HFF-Myc (cell line): ENCODE results near the gene CAMTA1.

Source experiments
- DNase-seq: peaks from one replicate; pipeline ENCODE4 v3.0.0-alpha.2; 2011; ENCODE audit warnings: low read depth; ENCODE audit errors: extremely low read depth
- H3K4me3 ChIP-seq: replicated peaks from 2 replicates; pipeline ENCODE4 v1.5.1; 2011; ENCODE audit warnings: low read depth, mild to moderate bottlenecking, control low read depth, low read length
- TF ChIP-seq, protein P1 (sequence below): IDR thresholded peaks from 2 replicates; pipeline ENCODE4 v1.5.1; 2012; ENCODE audit warnings: mild to moderate bottlenecking, low read depth, low read length, control low read depth; ENCODE audit errors: missing control alignments

The CAMTA1 gene

GRCh38 chr1:7250176-7250575 lies 464.9 kb downstream of the CAMTA1 start:
- TF ChIP-seq, protein P1, sequence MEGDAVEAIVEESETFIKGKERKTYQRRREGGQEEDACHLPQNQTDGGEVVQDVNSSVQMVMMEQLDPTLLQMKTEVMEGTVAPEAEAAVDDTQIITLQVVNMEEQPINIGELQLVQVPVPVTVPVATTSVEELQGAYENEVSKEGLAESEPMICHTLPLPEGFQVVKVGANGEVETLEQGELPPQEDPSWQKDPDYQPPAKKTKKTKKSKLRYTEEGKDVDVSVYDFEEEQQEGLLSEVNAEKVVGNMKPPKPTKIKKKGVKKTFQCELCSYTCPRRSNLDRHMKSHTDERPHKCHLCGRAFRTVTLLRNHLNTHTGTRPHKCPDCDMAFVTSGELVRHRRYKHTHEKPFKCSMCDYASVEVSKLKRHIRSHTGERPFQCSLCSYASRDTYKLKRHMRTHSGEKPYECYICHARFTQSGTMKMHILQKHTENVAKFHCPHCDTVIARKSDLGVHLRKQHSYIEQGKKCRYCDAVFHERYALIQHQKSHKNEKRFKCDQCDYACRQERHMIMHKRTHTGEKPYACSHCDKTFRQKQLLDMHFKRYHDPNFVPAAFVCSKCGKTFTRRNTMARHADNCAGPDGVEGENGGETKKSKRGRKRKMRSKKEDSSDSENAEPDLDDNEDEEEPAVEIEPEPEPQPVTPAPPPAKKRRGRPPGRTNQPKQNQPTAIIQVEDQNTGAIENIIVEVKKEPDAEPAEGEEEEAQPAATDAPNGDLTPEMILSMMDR: no peak
- H3K4me3 ChIP-seq: no peak overlapping the region
- DNase-seq: no peak

DNA sequence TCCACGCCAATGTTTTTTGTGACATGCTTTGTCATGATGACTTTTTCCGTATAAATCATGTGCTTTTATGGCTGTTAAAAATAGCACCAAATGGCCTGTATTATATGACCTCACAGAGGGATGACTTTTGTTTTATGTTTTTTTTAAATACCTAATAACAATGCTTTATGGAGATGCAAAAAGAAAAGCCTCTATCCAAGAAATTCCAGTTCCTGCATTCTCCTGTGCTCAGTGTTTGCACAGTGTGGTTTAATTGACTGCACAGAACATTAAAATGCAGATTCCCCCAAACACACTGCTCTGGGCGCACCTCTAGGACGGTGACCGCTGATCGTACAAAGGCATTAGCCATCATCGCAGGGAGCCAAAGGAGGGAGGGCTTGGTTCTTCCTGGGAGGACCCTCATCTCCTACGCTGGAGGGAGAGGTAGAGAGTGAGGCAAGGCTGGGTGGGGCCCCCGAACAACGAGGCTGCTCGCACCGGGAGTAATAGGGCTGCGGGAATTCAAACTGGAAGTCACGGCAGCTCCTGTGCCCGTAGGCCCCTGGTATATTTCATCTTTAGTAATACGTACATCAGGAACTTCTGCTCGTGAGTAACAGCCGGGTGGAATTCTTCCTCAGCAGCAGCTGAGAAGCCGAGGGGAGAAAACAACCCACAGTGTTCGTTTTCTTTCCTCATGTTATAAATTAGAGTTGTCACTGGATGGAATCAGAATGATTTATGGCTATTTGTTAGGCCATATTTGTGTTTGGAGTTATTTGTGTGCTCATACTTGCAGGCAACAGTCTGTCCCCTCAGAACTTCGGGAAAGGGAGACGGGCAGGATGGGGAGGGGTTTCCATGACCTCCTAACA lies 465.6 kb downstream of the CAMTA1 start:
- DNase-seq: no peak
- TF ChIP-seq, protein P1: no peak
- H3K4me3 ChIP-seq: no peak overlapping the region

DNA sequence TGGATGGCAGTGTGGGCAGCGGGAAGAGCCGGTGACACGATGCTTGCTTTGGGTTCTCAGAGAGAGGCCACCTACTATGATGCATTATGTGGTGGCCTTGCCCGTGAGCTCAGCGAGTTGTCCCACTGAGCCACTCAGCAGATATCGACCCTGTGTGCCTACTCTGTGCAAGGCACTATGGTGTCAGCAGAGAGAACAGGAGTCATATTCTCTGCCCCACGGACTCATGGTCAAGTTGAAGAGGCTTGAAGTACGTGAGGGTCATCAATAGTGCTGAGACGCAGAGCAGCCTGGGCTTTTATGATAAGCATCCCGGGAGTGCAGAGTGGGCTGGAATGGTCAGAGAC lies 466.2 kb downstream of the CAMTA1 start:
- H3K4me3 ChIP-seq: no peak overlapping the region

GRCh38 chr1:7252411-7253117 lies 467.3 kb downstream of the CAMTA1 start:
- TF ChIP-seq, protein P1: no peak
- DNase-seq: no peak

More for the DNA sequence above, 466.2 kb downstream of the CAMTA1 start:
- TF ChIP-seq, protein P1: no peak
- no peak for DNase-seq

DNA sequence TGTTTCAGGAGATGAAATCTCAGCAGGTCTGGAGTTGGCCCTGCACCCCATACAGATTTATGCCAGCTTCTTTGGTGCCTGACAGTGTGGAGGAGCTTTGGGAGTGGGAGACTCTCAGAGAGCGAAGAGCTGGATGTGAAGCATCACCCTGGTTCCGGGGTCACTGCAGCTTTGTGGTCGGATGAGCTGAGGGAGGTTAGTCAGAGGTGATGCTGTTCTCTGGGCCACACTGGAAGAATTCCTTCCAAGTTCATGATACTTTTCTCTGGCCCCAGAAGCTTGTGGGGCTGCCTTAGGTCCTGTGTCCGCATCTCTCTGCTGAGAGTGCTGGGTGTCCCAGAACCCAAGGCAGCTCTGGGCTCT lies 467.8 kb downstream of the CAMTA1 start:
- H3K4me3 ChIP-seq: no peak overlapping the region
- no peak for DNase-seq
- TF ChIP-seq, protein P1: no peak

More at GRCh38 chr1:7252411-7253117, 467.3 kb downstream of the CAMTA1 start:
- no peak overlapping the region for H3K4me3 ChIP-seq

DNA sequence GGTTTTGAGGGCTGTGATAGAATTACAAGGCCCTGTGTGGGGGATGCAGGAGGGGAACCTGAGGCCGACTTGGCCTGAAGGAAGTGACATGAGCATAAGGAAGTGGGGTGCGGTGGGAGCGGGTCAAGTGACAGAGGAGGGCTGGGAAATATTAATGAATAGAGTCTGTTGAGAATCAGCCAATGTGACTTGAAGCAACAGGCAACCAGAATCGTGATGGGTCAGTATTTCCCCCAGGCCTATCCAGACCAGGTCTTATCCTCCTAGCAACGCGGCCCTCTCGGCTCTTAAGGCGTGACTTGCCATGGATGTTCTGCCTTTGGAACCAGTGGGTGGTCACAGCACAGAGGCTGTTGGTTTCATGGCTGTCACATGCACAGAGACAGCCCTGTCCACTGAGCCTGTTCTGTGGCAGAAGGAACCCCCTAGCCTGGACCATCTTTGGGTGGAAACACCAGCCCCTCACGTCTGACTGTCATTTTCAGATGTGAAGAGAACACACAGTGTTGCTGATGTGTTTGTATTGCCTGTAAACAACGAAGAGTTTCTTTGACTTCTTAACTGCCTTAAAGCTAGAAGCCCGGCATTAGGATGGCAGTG lies 468.8 kb downstream of the CAMTA1 start:
- no peak for DNase-seq
- no peak overlapping the region for H3K4me3 ChIP-seq
- TF ChIP-seq, protein P1: no peak
